Ramos (cell line): ENCODE results near the gene COL26A1.
"Not testable (repeated sequence)": the region's sequence is repeated elsewhere in the genome, so short reads cannot be mapped to it uniquely, and the experiment has no call there.

Experiments
- in situ Hi-C: fragments of 300-500 bp; cut with MboI; formaldehyde crosslinking; loops from one replicate; pipeline ENCODE4 v1.14.3; 2022; ENCODE audit warnings: low sequenced_read_pairs; ENCODE audit not compliant: unreplicated experiment

Gene COL26A1

DNA sequence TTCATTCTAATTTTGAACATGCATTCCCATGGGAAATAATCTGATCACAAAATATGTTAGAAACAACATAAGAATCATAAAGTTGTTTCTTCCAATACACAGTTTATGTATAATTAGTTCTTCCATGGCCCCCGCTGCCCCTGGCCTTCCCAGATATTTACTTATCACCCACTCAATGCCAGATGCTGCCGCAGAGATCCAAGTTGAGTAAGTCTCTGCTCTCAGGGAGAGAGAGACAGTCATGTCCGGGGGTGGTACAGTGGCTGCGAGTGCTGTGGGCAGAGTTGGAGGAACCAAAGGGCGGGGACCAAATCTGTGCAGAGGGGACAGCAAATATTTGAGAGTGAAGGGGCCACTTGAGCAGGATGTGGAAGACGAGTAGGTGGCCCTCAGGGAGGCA is 37.1 kb downstream of the COL26A1 start:
- in situ Hi-C loops, result no loop called here

DNA sequence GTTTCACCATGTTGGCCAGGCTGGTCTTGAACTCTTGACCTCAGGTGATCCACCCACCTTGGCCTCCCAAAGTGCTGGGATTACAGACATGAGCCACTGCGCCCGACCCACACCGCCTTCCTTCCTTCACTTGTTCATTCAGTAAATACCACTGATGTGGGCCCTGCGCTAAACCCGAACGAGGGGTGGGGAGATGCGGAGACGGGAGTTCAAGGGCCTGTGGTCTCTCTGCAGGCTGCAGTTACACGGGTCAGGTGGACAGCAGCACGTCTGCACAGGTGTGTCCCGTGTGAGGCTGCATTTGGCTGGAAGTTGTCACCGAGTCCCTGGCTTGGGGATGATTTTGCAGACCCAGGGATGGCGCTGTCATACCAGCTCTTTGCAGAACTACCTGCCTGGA is 38.1 kb downstream of the COL26A1 start:
- in situ Hi-C loops, result no loop called here

DNA sequence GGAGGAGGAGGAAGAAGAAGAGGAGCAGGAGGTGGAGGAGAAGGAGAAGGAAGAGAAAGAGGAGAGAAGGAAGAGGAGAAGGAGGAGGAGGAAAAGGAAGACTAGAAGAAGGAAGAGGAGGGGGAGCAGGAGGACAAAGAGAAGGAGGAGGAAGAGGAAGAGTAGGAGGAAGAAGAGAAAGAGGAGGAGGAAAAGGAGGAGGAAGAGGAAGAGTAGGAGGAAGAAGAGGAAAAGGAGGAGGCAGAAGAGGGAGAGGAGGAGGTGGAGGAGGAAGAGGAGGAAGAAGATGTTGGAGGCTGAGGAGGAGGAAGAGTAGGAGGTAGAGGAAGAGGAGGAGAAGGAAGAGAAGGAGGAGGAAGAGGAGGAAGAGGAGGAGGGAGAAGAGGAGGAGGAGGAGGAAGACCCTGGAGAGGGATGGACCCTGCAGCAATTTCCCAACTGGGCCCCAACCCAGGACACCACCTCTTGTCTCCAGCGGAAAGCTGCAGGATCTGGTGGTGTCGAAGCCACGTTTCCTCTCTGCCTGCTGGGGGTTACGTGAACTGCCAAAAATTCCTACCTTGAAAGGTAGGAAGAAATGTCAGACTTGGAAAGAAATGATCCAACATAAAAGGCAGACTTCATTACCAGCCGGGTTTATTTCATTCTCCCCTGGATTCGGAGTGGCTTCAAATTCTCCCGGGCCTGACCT is 38.9 kb downstream of the COL26A1 start:
- in situ Hi-C loops, result no loop called here

DNA sequence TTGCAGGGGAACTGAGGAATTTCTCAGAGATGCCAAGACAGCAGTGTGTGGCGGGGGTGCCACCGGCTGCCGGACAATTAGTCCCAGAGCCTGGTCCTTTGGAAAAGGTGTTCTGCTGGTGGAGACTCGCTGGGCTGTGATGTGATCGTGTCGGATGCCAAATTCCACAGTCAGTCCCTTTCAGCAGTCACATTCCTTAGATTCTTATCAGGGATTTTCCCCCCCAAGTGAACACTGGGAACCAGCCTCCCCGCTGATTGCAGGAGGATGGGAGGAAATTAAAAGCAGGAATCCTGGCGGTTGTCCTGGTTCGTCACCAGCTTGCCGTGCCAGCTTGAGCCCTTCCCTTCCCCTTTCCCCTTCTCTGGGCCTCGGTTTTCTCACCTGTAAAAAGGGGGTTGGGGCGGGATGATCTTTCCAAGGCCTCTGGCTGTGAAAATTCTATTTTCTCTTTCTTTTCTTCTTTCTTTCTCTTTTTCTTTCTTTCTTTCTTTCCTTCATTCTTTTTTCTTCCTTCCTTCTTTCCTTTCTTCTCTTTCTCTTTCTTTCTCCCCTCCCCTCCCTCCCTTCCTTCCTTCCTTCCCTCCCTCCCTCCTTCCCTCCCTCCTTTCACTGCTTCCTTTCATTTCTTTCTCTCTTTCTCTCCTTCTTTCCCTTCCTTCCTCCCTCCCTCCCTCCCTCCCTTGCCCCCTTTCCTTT is 39.6 kb downstream of the COL26A1 start:
- in situ Hi-C loops, result no loop called here

DNA sequence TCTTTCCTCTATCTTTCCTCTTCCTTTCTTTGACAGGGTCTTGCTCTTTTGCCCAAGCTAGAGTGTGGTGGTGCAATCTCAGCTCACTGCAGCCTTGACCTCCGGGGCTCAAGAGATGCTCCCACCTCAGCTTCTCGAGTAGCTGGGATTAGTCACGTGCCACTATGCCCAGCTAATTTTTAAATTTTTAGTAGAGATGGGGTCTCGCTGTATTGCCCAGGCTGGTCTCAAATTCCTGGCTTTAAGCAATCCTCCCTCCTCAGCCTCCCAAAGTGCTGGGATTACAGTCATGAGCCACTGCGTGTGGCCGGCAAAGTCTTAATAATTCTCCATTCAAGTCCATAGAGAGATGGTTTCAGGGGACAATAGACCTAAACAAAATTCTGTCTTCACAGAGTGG is 40.2 kb downstream of the COL26A1 start:
- in situ Hi-C loops, result no loop called here

DNA sequence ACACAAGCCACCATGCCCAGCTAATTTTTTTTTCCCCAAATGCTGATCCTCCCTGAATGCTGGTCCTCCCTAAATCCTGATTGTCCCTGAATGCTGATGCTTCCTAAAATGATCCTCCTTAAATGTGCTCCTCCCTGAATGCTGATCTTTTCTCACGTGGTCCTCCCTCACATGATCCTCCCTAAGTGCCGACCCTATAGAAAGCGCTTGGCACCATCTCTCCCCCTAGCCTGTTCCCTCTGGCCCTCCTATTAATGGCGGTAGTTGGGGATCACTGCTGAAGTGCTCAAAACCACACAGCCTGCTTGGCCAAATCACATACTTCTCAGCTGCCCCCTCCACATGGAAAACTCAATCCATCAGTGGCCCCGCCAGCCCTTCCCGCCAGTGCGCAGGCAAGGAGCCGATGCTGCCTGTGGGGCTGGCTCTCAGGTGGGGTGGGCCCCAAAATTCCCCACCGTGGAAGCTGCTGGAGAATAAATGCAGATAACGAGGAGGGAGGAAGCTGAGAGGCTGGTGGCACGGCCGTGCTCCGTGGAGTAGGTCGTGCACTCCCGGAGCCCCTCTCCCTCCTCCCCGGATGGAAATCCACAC is 42.9 kb downstream of the COL26A1 start:
- in situ Hi-C loops, result no loop called here

DNA sequence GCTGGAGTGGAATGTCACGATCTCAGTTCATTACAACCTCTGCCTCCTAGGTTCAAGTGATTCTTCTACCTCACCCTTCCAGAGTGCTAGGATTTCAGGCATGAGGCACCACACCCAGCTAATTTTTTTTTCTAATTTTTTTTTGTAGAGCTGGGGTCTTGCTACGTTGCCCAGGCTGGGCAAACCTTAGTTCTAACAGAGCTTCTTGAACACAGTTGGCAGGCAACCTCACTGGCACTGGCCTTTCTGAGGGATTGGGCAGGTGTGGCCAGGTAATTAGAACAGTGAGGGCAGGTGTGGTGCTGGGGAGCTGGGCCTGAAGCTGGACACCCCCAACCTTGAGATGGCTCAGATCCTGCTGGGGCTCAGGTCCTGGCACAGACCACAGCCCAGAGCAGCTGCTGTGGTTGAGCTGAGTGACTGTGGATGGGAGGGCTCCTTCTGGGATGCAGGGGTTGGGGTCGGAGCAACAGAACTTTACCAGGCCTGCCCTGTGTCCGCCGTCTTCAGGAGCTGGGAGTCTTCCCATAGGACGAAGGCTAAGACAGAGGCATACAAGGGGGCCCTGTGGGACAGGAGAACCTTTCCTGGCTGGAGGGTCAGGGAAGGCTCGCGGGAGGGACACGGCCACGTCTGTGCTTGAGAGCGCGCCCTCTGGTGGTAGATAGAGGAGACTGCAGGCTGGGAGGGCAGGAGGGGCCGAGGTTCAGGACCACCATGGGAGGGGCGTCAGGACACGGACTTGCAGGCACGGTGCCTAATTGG is 48.2 kb downstream of the COL26A1 start:
- in situ Hi-C loops, result no loop called here

DNA sequence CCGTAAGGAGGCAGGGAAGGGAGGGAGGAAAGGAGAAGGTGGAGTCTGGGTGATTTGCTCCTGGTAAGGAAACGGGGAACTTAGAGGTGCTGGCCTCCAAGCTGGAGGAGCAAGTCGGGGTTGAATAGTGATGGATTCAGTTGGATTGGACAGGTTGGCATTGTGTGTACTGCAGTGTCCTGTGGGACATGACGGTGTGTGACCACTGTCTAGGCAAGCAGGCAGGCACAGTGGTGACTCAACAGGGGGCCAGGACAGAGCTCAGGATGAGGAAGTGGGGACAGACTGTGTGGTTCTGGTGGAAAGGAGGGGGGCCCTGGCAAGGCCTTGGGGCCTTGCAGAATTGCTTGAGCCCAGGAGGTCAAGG is 48.8 kb downstream of the COL26A1 start:
- in situ Hi-C loops, result no loop called here

DNA sequence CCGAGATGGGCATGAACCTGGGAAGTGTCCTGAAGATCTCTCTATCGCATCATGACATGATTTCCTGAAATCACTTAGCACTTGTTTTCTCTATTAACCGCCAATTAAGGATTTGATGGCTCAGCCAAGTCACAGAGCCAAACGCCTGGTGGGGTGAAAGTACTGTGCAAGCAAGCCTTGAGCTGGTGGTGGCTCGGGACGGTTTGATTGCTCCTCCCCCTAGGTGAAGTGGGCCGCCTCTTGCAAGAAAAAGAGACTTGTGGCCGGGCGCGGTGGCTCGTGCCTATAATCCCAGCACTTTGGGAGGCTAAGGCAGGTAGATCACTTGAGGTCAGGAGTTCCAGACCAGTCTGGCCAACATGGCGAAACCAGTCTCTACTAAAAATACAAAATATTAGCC is 50.3 kb downstream of the COL26A1 start:
- in situ Hi-C loops, result no loop called here

DNA sequence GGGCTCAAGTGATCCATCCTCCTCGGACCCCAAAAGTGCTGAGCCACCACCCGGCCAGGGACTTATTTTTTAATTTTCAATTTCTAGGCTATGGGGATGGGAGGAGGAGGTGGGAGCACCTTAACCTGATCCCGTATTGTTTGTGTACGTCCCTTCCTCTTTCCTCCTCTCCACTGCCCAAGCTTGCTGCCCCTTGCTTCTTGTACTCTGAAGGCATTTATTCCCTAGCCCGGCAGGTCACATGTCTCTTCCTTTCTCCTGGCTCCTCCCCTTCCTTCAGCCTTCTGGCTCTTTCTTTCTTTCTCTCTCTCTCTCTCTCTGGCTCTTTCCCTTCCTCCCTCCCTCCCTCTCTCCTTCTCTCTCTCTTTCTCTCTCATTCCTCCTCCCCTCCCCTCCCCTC is 56.0 kb downstream of the COL26A1 start:
- in situ Hi-C loops, result no loop called here

DNA sequence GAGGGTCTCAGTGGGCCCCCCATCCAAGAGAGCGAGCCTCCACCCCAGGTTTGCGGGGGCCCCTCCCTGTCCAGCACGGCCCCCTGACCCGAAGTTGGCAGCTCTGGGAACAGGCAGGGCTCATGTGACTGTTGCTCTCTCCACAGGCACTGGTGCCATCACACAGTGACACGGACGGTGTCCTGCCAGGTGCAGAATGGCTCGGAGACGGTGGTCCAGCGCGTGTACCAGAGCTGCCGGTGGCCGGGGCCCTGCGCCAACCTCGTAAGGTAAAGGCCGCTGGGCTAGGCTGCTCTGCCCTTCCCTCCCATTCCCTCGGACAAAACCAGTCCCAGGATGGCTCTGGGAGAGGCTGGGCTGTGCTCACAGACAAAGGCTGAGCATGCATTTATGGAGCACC is 57.2 kb downstream of the COL26A1 start:
- in situ Hi-C loops, result no loop called here

DNA sequence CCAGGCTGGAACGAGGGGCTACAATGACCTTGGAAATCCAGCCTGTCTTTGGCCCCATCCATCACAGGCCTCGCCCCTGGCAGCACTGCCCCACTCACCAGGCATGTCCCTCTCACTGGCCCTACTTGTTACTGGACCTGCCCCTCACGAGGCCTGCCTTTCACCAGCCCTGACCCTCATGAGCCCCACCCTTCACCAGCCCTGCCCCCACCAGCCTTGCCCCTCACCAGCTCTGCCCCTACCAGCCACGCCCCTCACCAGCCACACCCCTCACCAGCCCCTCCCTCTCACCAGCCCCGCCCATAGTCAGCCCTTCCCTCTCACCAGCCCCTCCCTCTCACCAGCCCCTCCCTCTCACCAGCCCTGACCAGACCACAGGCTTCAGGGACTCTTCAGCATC is 57.8 kb downstream of the COL26A1 start:
- in situ Hi-C loops, result no loop called here

DNA sequence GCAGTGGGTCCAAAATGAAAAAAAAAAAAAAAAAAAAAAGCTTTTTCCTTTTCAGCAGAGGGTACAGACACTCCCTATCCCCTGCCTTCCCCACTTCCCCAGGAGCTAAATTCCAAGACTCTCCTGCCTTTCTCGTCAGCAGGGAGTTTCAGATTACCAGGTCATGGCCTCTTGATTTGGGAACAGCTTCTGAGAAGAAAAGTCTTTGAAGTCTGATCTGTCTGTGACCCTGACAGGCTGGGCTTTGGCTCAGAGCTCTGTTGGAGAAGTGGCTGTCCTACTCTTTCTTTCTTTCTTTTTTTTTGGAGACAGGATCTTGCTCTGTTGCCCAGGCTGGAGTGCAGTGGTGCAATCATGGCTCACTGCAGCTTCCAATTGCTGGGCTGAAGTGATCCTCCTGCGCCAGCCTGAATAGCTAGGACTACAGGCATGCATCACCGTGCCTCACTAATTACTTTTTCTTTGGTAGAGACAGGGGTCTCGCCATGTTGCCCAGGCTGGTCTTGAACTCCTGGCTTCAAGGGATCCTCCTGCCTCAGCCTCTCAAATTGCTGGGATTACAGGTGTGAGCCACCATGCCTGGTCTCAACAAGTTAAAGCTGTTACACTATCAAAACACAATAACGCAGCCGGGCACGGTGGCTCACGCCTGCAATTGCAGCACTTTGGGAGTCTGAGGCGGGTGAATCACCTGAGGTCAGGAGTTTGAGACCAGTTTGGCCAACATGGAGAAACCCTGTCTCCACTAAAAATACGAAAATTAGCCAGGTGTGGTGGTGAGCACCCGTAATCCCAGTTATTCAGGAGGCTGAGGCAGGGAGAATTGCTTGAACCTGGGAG is 59.9 kb downstream of the COL26A1 start:
- in situ Hi-C loops, result no loop called here

DNA sequence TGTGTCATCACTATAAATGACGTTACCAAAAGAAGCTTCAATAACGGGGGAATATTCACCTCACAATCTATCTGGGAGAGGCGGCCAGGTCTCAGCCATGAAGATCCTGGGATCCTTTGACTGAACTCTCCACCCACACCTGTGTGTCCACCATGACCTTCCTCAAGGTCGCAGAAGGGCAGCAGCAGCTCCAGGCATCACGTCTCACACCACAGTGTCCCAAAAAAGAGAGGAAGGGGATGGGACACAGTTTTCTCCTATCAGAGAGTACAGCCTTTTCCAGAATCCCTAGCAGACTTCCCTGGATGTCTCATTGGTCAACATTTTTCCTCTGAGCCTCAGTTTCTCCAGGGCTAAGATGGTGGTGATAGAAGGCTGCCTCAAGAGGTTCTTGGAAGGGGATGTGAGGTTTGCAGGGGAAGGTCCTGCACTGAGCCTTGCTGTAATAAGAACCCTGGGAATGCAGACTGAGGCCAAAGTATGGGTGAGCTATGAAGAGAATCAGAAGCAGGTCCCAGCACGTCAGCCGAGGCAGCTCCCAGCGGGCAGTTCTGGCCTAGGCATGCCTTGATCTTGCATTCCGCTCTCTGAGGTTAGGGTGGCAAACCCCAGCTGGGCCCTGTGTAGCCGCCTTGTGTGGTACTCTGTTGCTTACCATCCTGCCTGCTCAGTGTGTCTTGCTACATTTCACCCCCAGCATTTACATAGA is 63.8 kb downstream of the COL26A1 start:
- in situ Hi-C loops, result no loop called here

DNA sequence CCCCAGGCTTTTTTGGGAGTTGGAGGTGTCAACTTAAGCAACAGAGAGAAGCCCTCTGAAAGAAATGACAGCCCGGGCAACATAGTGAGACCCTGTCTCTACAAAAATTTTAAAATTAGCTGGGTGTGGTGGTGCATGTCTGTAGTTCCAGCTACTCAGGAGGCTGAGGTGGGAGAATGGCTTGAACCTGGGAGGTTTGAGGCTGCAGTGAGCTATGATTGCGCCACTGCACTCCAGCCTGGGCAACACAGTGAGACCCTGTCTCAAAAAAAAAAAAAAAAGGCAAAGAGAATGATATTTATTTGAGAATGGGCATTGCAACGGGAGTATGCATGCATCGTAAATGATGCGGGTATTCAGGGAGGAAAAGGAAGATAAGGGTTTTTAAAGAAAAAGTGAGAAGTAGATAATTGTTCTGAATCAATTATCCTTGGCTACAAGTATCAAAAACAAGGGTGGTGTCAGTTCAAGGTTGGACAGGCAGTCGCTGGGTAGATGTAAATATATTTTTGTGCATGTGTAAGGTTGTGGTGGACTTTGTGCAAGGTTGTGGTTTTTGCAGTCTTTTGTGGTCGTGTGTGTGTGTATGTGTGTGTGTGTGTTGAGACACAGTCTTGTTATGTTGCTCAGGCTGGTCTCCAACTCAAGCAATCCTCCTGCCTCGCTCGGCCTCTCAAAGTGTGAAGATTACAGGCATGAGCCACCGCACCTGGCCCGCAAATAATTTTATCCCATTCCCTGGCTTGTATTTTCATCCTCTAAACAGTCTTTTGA is 65.6 kb downstream of the COL26A1 start:
- in situ Hi-C loops, result no loop called here

DNA sequence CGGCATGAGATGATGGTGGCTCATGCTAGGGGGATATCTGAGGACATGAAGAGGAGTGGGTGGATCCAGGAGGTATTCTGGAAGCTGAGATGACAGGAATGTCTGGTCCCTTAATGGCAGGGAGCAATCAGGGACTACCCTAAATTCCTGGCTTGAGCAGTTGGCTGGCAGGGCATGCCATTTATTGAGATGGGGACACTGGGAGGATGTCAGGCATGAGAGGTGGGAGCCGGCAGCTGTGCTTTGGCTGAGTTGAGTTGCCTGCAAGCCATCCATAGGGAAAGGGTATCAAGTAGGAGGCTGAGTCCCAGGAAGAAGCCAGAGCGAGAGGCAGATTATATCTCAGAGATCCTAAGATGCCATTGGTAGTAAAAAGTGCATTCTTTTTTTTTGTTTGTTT is 69.6 kb downstream of the COL26A1 start:
- in situ Hi-C loops, result no loop called here

DNA sequence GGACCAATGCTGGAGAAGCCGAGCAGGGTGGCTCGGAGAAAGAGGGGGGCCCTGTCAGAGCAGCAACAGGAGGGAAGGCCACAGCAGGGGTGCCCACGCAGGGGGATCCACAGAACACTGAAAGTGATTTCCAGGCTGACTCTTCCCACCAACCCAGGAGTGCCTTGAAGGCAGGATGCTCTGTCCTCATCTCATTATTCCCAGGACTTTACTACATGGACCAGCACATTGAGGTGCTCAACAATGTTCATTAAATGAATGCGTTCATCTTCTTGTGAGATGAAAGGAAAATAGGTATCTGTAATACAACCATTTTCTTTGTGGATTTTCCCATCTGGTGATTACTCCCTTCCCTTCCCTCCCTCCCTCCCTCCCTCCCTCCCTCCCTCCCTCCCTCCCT is 71.0 kb downstream of the COL26A1 start:
- in situ Hi-C loops, result no loop called here

DNA sequence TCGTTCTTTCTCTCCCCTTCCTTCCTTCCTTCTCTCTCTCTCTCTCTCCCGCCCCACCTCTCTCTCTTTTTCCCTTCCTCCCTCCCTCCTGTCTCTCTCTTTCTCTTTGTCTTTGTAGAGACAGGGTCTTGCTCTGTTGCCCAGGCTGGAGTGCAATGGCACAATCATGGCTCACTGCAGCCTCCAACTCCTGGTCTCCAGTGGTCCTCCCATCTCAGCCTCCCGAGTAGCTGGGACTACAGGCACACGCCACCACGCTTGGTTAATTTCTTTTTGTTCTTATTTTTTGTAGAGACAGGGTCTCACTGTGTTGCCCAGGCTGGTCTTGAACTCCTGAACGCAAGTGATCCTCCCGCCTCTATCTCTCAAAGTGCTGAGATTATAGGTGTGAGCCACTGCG is 71.5 kb downstream of the COL26A1 start:
- in situ Hi-C loops, result not testable (repeated sequence)
